Measurements from ENCODE around the gene RAD50. TPM values are rescaled to one million over a fixed set of nuclear protein-coding genes. Genes with fewer than 3 reads are reported as not detected.

RAD50 gene
- total RNA-seq, 1 donor from 2014 or later = 42.6 TPM

DNA sequence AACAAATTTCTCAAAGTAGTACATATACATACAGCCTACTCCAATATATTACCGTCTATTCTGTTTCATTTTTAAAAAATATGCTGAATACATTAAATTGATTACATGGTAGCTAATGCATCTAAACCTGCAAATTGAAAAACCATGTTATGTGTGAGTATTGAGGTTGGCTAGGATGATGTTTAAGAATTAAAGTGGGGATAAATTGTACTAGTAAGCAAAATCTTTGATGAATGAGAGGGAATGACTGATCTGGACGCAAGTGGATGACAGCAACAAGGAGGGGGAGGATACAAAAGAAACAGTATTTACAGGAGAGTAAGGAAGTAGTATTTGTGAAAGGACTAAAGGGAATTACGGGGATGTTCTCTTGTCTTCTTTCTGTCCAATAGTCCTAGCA, 37.4 kb downstream of the RAD50 start:
- no peak for DNase-seq
- ATAC-seq (ENCODE audit: low read depth) = no peak
- H3K27ac Mint-ChIP-seq = no peak overlapping the region

DNA sequence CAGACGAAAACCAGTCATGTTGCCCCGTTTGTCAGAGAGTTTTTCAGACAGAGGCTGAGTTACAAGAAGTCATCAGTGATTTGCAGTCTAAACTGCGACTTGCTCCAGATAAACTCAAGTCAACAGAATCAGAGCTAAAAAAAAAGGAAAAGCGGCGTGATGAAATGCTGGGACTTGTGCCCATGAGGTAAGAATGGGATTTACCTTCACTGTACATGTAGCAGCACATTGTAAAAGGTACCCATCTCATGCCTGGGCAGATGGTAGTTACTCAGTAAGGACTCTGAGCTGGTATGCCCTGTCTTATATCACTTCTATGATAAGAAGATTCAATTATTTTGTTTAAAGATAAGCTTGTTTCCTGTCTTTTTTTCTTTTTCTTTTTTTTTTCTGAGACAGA, 38.8 kb downstream of the RAD50 start:
- H3K4me1 Mint-ChIP-seq = no peaks in the 10 kb centered on the region
- H3K36me3 Mint-ChIP-seq (ENCODE audit: low read depth) = peaks cover 80% of the 10 kb centered on the region
- POLR2A ChIA-PET = interaction anchor here (0.5 to 0.6 kb wide), 2 partner anchors 99 to 209 kb away, joined by 3 read pairs; no protein-coding TSS in a partner anchor
- no peak overlapping the region for H3K4me3 Mint-ChIP-seq
- no peaks in the 10 kb centered on the region for H3K9me3 Mint-ChIP-seq
- H3K27ac Mint-ChIP-seq = no peak overlapping the region
- TF ChIP-seq, protein P1, sequence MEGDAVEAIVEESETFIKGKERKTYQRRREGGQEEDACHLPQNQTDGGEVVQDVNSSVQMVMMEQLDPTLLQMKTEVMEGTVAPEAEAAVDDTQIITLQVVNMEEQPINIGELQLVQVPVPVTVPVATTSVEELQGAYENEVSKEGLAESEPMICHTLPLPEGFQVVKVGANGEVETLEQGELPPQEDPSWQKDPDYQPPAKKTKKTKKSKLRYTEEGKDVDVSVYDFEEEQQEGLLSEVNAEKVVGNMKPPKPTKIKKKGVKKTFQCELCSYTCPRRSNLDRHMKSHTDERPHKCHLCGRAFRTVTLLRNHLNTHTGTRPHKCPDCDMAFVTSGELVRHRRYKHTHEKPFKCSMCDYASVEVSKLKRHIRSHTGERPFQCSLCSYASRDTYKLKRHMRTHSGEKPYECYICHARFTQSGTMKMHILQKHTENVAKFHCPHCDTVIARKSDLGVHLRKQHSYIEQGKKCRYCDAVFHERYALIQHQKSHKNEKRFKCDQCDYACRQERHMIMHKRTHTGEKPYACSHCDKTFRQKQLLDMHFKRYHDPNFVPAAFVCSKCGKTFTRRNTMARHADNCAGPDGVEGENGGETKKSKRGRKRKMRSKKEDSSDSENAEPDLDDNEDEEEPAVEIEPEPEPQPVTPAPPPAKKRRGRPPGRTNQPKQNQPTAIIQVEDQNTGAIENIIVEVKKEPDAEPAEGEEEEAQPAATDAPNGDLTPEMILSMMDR (IDR thresholded peaks at IDR 0.05) = no peak
- no peaks in the 10 kb centered on the region for H3K27me3 Mint-ChIP-seq
- intact Hi-C loops (cut with micrococcal nuclease) = loop anchor here (10.0 kb wide), 1 partner anchor 289 kb away; no protein-coding TSS in a partner anchor
- ATAC-seq (ENCODE audit: low read depth) (no peak), DNase-seq (no peak)
- CTCF ChIA-PET = no interaction called here

More for the DNA sequence above, 37.4 kb downstream of the RAD50 start:
- POLR2A ChIA-PET = no interaction called here
- TF ChIP-seq, protein P1 (IDR thresholded peaks at IDR 0.05) = no peak
- no peaks in the 10 kb centered on the region for H3K27me3 Mint-ChIP-seq
- intact Hi-C loops (cut with micrococcal nuclease) = loop anchor here (10.0 kb wide), 1 partner anchor 291 kb away; no protein-coding TSS in a partner anchor
- CTCF ChIA-PET = no interaction called here
- no peaks in the 10 kb centered on the region for H3K4me1 Mint-ChIP-seq
- no peaks in the 10 kb centered on the region for H3K9me3 Mint-ChIP-seq
- H3K4me3 Mint-ChIP-seq = no peak overlapping the region
- H3K36me3 Mint-ChIP-seq (ENCODE audit: low read depth) = peaks cover 75% of the 10 kb centered on the region

DNA sequence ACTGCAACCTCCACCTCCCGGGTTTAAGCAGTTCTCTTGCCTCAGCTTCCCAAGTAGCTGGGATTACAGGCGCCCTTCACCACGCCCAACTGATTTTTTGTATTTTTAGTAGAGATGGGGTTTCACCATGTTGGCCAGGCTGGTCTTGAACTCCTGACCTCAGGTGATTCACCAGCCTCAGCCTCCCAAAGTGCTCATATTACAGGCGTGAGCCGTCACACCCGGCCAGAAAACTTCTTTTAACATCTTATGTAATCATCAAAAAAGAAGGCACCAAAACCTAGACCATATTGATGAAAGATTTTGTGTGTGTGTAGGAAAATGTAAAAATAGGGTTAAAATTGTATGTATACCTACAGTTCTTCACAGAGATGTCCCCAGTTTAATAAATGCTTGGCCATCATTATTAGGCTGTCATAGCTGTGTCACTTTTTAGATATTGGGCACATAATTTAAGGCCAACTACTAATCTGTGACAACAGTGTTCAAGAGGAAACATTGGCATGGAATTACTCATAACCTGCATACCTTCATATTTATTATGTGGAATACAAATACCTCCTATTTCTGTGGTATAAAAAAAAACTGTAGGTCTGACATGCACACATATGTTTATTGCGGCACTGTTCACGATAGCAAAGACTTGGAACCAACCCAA, 44.4 kb downstream of the RAD50 start:
- H3K4me3 Mint-ChIP-seq = no peak overlapping the region
- ATAC-seq (ENCODE audit: low read depth) = no peak
- intact Hi-C loops (cut with micrococcal nuclease) = no loop called here
- no peaks in the 10 kb centered on the region for H3K9me3 Mint-ChIP-seq
- H3K36me3 Mint-ChIP-seq (ENCODE audit: low read depth) = peaks cover 73% of the 10 kb centered on the region
- no peak for DNase-seq
- CTCF ChIA-PET = no interaction called here
- POLR2A ChIA-PET = no interaction called here
- H3K27me3 Mint-ChIP-seq = no peaks in the 10 kb centered on the region
- H3K27ac Mint-ChIP-seq = no peak overlapping the region
- H3K4me1 Mint-ChIP-seq = no peaks in the 10 kb centered on the region
- TF ChIP-seq, protein P1 (IDR thresholded peaks at IDR 0.05) = no peak

DNA sequence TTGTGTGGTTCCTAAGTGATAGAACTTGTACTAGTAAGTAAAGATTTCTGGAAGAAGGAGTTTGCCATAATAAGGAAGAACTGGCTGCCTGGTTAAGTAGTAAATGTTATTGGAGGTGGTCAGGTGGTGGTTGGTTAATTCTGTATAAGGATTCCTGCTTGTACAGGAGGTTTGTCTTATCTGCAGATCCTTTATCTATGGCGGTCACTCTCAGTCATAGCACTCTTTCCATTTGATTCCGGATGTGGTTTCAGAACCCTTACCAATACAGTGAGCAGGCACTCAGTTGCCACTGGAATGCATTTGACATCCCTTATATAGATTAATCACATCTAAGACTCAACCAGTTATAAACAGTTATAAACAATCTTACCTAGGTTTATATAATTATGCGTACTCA, 50.3 kb downstream of the RAD50 start:
- ChIA-PET CTCF (interaction anchor here (1.1 kb wide), 1 partner anchor 10 kb away, joined by 3 read pairs; no protein-coding TSS in a partner anchor), POLR2A (no interaction called here)
- intact Hi-C loops (cut with micrococcal nuclease) = no loop called here
- Mint-ChIP-seq H3K4me1 (no peaks in the 10 kb centered on the region), H3K27ac (no peak overlapping the region), H3K9me3 (peaks cover 4% of the 10 kb centered on the region), H3K4me3 (no peak overlapping the region), H3K27me3 (no peaks in the 10 kb centered on the region), H3K36me3 (ENCODE audit: low read depth) (peaks cover 78% of the 10 kb centered on the region)
- no peak for DNase-seq
- ATAC-seq (ENCODE audit: low read depth) = no peak
- TF ChIP-seq, protein P1 (IDR thresholded peaks at IDR 0.05) = no peak

DNA sequence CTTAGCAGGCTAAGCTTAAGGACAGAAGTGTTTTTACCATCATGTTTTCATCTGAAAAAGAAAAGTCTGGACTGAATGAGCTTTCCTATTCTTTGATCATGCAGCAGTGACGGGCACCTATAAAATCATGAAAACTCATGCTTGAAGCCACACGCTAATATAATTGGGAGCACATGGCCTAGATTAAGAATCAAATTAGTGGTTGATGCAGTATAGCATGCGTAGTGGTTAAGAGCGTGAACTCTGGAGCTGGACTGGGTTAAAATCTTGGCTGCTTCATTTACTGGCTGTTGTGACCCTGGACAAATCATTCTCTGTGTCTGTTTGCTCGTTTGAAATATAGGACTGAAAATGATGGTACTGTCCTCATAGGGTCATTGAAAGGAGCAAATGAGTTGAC, 51.3 kb downstream of the RAD50 start:
- CTCF ChIA-PET = no interaction called here
- H3K27me3 Mint-ChIP-seq = no peaks in the 10 kb centered on the region
- TF ChIP-seq, protein P1 (IDR thresholded peaks at IDR 0.05) = no peak
- H3K36me3 Mint-ChIP-seq (ENCODE audit: low read depth) = peaks cover 78% of the 10 kb centered on the region
- DNase-seq (no peak), ATAC-seq (ENCODE audit: low read depth) (no peak)
- H3K4me3 Mint-ChIP-seq = no peak overlapping the region
- H3K9me3 Mint-ChIP-seq = peaks cover 4% of the 10 kb centered on the region
- POLR2A ChIA-PET = no interaction called here
- intact Hi-C loops (cut with micrococcal nuclease) = no loop called here
- no peak overlapping the region for H3K27ac Mint-ChIP-seq
- H3K4me1 Mint-ChIP-seq = no peaks in the 10 kb centered on the region

Measured in activated B cell treated with CpG ODN at 0.5 μM for 24 hours (primary cell).